Left lobe of liver (tissue), 2 donors: ENCODE results near the gene CARMIL1. TPM values are rescaled to one million over a fixed set of nuclear protein-coding genes. Genes with fewer than 3 reads are reported as not detected.

ENCODE experiments used
- ATAC-seq: fragments of 200-7000 bp; cut with Tn5 transposase; one replicate; pipeline ENCODE4 v1.9.1; 2020; ENCODE audit warnings: mild to moderate bottlenecking, moderate library complexity
- DNase-seq: peaks from one replicate; pipeline ENCODE4 v3.0.0-alpha.2; 2020; ENCODE audit warnings: low spot score
- total RNA-seq: library from RNA; stranded (reverse); gene quantifications from one replicate; pipeline ENCODE4 v1.2.1, GENCODE V29; 2021
- donor health status: DM: no; HTN: no; CAD: no; lungs with moderate emphysema.
- donor health status: DM: no; HTN: yes; CAD: no.

CARMIL1 gene
- total RNA-seq, 1 donor from 2014 or later: 4.0 TPM

- no peak for ATAC-seq
- DNase-seq: no peak
Measured at GRCh38 chr6:25307805-25308494, 28.8 kb downstream of the CARMIL1 start.

- DNase-seq: no peak
- ATAC-seq: no peak
Measured at GRCh38 chr6:25309886-25310285, 30.7 kb downstream of the CARMIL1 start.

- no peak for ATAC-seq
- no peak for DNase-seq
Measured at GRCh38 chr6:25311331-25311840, 32.2 kb downstream of the CARMIL1 start.

GRCh38 chr6:25312034-25312620 is 33.0 kb downstream of the CARMIL1 start:
- DNase-seq (no peak), ATAC-seq (no peak)

GRCh38 chr6:25312703-25313102 is 33.5 kb downstream of the CARMIL1 start:
- ATAC-seq (no peak), DNase-seq (no peak)

DNA sequence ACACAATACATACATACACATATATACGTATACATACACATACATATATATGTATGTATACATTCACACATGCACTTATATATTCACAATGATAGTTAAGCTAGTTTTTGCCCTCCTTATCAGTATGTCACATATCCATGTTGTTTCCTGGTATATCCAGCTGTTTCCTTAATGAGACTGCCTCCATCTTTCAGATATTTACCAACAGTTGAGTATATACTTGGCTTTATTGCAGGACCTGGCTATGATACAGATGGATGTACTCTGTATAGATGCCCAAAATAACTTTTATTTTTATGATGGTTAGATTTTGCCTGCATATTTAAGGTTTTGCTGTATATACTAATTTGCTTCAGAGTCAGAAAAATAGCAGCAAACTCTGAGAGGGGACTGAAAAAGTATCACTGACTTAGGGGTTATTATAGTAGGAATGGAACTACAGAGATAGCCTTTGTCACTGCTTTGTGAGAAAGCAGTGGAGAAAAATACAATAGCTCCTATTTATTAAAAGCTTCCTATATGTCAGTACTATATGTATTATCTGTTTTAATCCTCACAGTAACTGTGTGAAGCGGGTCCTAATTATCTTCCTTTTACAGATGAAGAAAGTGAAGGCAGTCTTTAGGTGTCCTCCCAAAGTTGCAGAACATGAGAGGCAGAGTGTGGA is 35.5 kb downstream of the CARMIL1 start:
- DNase-seq (no peak), ATAC-seq (no peak)

- no peak for ATAC-seq
- DNase-seq: no peak
Measured at GRCh38 chr6:25315194-25316177, 36.3 kb downstream of the CARMIL1 start.

DNA sequence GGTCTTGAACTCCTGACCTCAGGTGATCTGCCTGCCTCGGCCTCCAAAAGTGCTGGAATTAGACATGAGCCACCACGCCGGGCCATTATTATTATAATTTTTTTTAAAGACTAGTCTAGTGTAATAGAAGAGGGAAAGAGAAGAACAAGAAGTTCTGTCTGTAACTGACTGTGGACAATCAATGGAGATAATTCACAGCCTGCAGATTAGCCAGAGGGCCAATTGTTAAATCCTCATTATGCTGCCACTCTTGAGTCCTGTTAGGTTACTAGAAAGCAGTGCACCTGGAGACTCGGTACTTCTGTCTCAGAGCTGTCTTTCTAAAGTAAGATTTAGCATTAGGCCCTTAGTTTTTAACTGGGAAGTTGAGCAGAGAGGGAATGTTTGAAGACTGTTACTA is 37.5 kb downstream of the CARMIL1 start:
- no peak for ATAC-seq

DNA sequence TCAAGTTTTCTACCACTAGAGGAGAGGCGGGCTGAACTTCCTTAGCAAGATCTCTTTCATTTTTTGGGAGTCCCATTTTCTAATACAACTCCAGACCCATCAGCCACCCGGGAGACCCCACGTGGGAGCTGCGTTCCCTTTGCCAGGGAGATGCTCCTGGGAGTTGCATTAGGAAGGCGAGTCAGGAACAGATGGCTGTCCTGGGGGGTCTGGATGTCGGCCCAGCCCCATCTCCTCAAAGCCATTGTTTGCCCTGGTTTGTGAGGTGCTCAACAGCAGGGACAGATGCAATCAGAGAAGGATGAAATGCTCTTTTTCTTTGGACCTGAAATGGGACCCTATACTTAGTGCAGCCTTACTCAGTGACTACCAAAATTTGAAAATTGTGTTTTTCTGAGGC is 39.4 kb downstream of the CARMIL1 start:
- ATAC-seq (no peak), DNase-seq (no peak)

More for the DNA sequence above, 37.5 kb downstream of the CARMIL1 start:
- DNase-seq: no peak

GRCh38 chr6:25320459-25320858 is 41.3 kb downstream of the CARMIL1 start:
- no peak for ATAC-seq
- DNase-seq: no peak

DNA sequence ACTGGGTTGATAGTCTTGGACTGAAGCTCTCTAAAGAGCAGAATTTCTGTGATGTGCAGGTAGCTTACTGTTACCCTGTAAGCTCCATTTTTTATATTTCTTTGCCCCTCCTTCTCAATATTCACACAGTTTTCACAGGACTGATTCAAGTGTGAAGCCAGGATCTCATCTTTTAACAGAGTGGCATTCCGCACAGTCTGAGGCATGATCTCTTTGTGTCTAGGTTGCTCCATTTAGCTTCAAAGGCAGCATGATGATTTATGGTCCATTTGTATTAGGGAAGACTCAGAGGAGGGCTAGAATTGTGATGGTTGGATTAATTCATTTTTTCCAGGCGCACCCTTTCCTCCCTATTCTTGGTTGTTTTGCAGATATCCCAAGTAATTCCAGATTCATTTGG is 43.5 kb downstream of the CARMIL1 start:
- no peak for DNase-seq
- ATAC-seq: no peak

- ATAC-seq (no peak), DNase-seq (no peak)
Measured at GRCh38 chr6:25324066-25324762, 45.0 kb downstream of the CARMIL1 start.

DNA sequence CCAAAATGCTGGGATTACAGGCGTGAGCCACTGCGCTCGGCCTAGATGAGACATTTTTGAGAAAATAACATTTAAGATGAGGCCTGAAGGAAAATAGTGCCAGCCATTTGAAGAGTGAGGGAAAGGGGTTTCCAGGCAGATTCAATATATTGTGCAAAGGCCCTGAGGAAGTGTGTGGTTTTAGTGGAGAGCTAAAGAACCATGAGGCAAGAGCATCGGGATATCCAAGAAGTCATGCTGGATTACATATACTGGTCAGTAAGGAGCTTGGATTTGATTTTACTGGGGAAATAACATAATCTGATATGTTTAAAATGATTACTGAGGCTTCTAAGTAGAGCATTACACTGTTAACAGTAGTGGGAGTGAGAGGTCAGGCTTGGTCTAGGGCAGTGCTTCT is 47.0 kb downstream of the CARMIL1 start:
- no peak for DNase-seq
- no peak for ATAC-seq

GRCh38 chr6:25326960-25327359 is 47.8 kb downstream of the CARMIL1 start:
- DNase-seq (no peak), ATAC-seq (no peak)

DNA sequence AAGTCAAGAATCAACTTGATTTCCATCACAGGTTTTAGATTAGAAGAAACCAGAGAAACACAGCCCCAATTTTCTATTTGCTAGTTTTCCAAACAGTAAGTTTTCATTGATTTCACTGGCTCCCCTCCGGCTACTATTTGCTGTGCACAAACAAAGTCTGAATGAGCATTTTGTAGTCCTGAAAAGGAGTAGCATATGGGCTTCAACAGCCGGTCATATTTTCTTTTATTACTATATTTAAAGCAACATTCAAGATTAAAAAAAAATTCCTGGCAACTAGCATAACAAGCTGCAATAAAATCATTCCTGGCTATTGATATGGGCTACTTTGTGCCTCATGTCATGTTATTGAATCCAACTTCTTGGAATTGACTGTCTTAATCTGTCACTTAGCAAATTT is 48.3 kb downstream of the CARMIL1 start:
- peak; percentile 66 for ATAC-seq
- DNase-seq: no peak

- no peak for ATAC-seq
Measured at GRCh38 chr6:25329161-25329817, 50.1 kb downstream of the CARMIL1 start.

GRCh38 chr6:25329982-25330381 is 50.8 kb downstream of the CARMIL1 start:
- DNase-seq (no peak), ATAC-seq (no peak)

More at GRCh38 chr6:25329161-25329817, 50.1 kb downstream of the CARMIL1 start:
- DNase-seq: no peak

DNA sequence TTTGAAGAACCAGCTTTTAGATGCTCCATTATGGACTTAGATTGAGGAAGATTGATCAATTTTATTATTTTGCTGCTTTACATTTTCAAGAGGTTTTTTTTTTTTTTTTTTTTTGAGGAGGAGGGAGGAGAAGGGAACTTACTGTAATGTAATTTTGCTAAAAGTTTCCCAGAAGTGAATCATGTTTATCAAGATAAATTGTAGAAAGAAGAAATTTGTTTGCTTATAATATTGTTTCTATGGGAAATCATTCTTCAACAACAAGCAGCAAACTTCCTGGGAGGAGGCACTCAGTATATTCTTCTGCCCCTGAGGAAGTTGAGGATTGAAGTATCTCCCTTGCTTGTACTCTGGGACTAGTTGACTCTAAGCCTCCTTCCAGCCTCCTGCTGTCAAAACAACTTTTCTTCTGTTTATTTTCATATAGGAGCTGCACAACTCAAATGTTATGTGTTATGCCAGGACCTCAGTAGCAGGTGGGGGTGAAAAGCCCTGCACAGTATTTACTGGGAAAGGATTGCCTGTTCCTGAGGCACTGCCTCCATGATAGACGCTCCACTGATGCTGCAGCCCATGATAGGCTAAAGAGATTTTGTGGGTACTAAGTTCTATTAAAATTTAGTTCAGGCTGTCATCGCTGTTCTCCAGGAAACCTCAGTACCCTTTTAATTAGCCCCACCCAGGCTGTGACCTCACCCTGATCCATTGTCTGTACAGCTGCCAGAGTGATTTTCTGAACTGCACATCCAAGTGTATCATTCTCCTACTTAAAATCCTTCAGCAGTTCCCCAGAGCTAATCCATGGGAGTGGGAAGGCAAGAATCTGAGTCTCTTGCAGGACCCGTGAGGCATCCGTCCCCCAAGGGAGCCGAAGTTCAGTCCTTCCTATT is 51.9 kb downstream of the CARMIL1 start:
- no peak for DNase-seq
- no peak for ATAC-seq

- no peak for ATAC-seq
- DNase-seq: no peak
Measured at GRCh38 chr6:25332165-25332564, 53.0 kb downstream of the CARMIL1 start.
